OCI-LY7 (cell line): ENCODE data around the gene TTC31. TPM values are rescaled to one million over a fixed set of nuclear protein-coding genes. Genes with fewer than 3 reads are reported as not detected.

Experiments
- BruUV-seq: library from RNA; stranded (reverse); fragments of 400-500 nt; replicated peaks from 2 replicates; lab custom pipeline; 2021; lab: Mats Ljungman, UMichigan
- CTCF ChIA-PET: fragments of 300-600 bp; sonication (Branson Sonifier 250); formaldehyde crosslinking; loops from one replicate; lab custom pipeline; 2022; ENCODE audit warnings: antibody characterized with exemption; ENCODE audit not compliant: unreplicated experiment; lab: Charles Lee
- POLR2A ChIA-PET: fragments of 300-600 bp; sonication (Branson Sonifier 250); formaldehyde crosslinking; loops from one replicate; lab custom pipeline; 2022; ENCODE audit warnings: antibody characterized with exemption; lab: Charles Lee
- DNase-seq: peaks from one replicate; pipeline ENCODE4 v3.0.0-alpha.2; 2015; ENCODE audit warnings: low spot score
- H2AFZ ChIP-seq: fragments of 200-600 bp; sonication (generic), shearing (Covaris generic); 2 replicates; pipeline ENCODE4 v1.6.1; 2014; ENCODE audit warnings: mild to moderate bottlenecking, antibody characterized with exemption, low read length, moderate library complexity
- H3K27ac ChIP-seq: fragments of 200-600 bp; sonication (generic); 2 replicates; pipeline ENCODE4 v1.5.1; 2014; ENCODE audit warnings: mixed run types, low read depth, mild to moderate bottlenecking, moderate library complexity, low read length, inconsistent platforms; ENCODE audit not compliant: poor library complexity, severe bottlenecking
- H3K36me3 ChIP-seq: fragments of 200-600 bp; sonication (generic); 2 replicates; pipeline ENCODE4 v1.6.1; 2014; ENCODE audit warnings: mild to moderate bottlenecking, antibody characterized with exemption, low read length, moderate library complexity, mixed read lengths; ENCODE audit not compliant: insufficient read depth
- H3K4me1 ChIP-seq: fragments of 200-600 bp; sonication (generic); 2 replicates; pipeline ENCODE4 v1.5.1; 2014; ENCODE audit warnings: mild to moderate bottlenecking, low read length; ENCODE audit not compliant: insufficient read depth, poor library complexity, severe bottlenecking
- H3K4me2 ChIP-seq: fragments of 200-600 bp; sonication (generic); 2 replicates; pipeline ENCODE4 v1.6.1; 2014; ENCODE audit warnings: mild to moderate bottlenecking, low read length
- H3K4me3 ChIP-seq: fragments of 200-600 bp; sonication (generic); 2 replicates; pipeline ENCODE4 v1.5.1; 2014; ENCODE audit warnings: mild to moderate bottlenecking, low read depth, low read length; ENCODE audit not compliant: poor library complexity, severe bottlenecking
- H3K79me2 ChIP-seq: fragments of 200-600 bp; sonication (generic); 2 replicates; pipeline ENCODE4 v1.6.1; 2016; ENCODE audit warnings: low read depth, mild to moderate bottlenecking, low read length, moderate library complexity, mixed read lengths; ENCODE audit not compliant: insufficient read depth
- H3K9me2 ChIP-seq: fragments of 200-600 bp; sonication (generic); 2 replicates; pipeline ENCODE4 v1.6.1; 2016; ENCODE audit warnings: mild to moderate bottlenecking, low read length, mixed read lengths; ENCODE audit not compliant: insufficient read depth
- H3K9me3 ChIP-seq: fragments of 200-600 bp; sonication (generic); 2 replicates; pipeline ENCODE4 v1.6.1; 2014; ENCODE audit warnings: mild to moderate bottlenecking, mixed run types, low read length, mixed read lengths
- H4K20me1 ChIP-seq: fragments of 200-600 bp; sonication (generic); 2 replicates; pipeline ENCODE4 v1.6.1; 2014; ENCODE audit warnings: mild to moderate bottlenecking, antibody characterized with exemption, low read length, moderate library complexity, mixed read lengths; ENCODE audit not compliant: insufficient read depth
- CTCF ChIP-seq: fragments of 200-600 bp; sonication (generic); conservative IDR thresholded peaks from 2 replicates; pipeline ENCODE4 v1.5.1; 2014; ENCODE audit warnings: mild to moderate bottlenecking, antibody characterized with exemption, low read length, moderate library complexity, mixed read lengths
- EZH2phosphoT487 ChIP-seq: fragments of 200-600 bp; sonication (generic); IDR thresholded peaks from 2 replicates; pipeline ENCODE4 v1.6.1; 2018; ENCODE audit warnings: low read depth, borderline replicate concordance, mild to moderate bottlenecking, mixed run types, antibody characterized with exemption, low read length, moderate library complexity, mixed read lengths
- intact Hi-C: fragments of 100-400 bp; cut with micrococcal nuclease; formaldehyde crosslinking; loops from one replicate; pipeline ENCODE4 v1.10.0; 2022; ENCODE audit not compliant: unreplicated experiment
- total RNA-seq, 2 experiments: library from RNA; depleted of rRNA in 1 of 2; stranded (reverse); fragments of >200 nt in 1 of 2; shearing (Covaris generic) in 1 of 2; gene quantifications; 2 replicates each; pipeline ENCODE4 v1.2.3, GENCODE V29; 2014 to 2022

The TTC31 gene
- total RNA-seq, 2 experiments from 2014 or later = 31.5 to 34.6 TPM

- CTCF ChIA-PET = no interaction called here
- no peak overlapping the region for H3K4me2 ChIP-seq
- no TSS peak for BruUV-seq
Measured at GRCh38 chr2:74499940-74500577, 17.2 kb downstream of the TTC31 start.

GRCh38 chr2:74500578-74500946 lies 17.7 kb downstream of the TTC31 start:
- H3K4me3 ChIP-seq = no peak overlapping the region
- H2AFZ ChIP-seq = no peak overlapping the region
- no peaks in the 10 kb centered on the region for H3K9me2 ChIP-seq
- H3K4me2 ChIP-seq = no peak overlapping the region
- DNase-seq = no peak
- POLR2A ChIA-PET = interaction anchor here (1.1 kb wide), 1 partner anchor 74 kb away, joined by 3 read pairs; no protein-coding TSS in a partner anchor
- peaks cover 9% of the 10 kb centered on the region for H3K36me3 ChIP-seq
- no TSS peak for BruUV-seq
- H3K79me2 ChIP-seq = no peaks in the 10 kb centered on the region
- H3K9me3 ChIP-seq = no peaks in the 10 kb centered on the region
- intact Hi-C loops = no loop called here
- TF ChIP-seq EZH2phosphoT487 = no peak
- no peak for TF ChIP-seq CTCF
- H4K20me1 ChIP-seq = no peaks in the 10 kb centered on the region
- no peak overlapping the region for H3K27ac ChIP-seq
- peaks cover 11% of the 10 kb centered on the region for H3K4me1 ChIP-seq
- CTCF ChIA-PET = no interaction called here

More at GRCh38 chr2:74499940-74500577, 17.2 kb downstream of the TTC31 start:
- no peak for TF ChIP-seq CTCF
- no peak for TF ChIP-seq EZH2phosphoT487
- intact Hi-C loops = no loop called here
- H3K9me2 ChIP-seq = no peaks in the 10 kb centered on the region
- no peak overlapping the region for H3K4me3 ChIP-seq
- H3K4me1 ChIP-seq = peaks cover 9% of the 10 kb centered on the region
- POLR2A ChIA-PET = interaction anchor here (1.1 kb wide), 1 partner anchor 74 kb away, joined by 3 read pairs; no protein-coding TSS in a partner anchor
- DNase-seq = no peak
- peaks cover 4% of the 10 kb centered on the region; the same call in 1 of the 2 replicates for H3K36me3 ChIP-seq
- no peaks in the 10 kb centered on the region for H3K9me3 ChIP-seq
- no peak overlapping the region for H3K27ac ChIP-seq
- H3K79me2 ChIP-seq = no peaks in the 10 kb centered on the region
- H2AFZ ChIP-seq = no peak overlapping the region
- no peaks in the 10 kb centered on the region for H4K20me1 ChIP-seq
